Activated CD4-positive, alpha-beta T cell treated with anti-CD3 and anti-CD28 coated beads, Interleukin-2, amount 10 ng/mL, durations not matched to agents 7 days and 5 days (primary cell): ENCODE measurements around the gene UBL3. TPM values are rescaled to one million over a fixed set of nuclear protein-coding genes. Genes with fewer than 3 reads are reported as not detected.

Experiments used
- CTCF ChIA-PET: fragments of 350-600 bp; sonication (Branson Sonifier 250); formaldehyde crosslinking; loops from one replicate; lab custom pipeline; 2021; ENCODE audit warnings: antibody characterized with exemption; lab: Charles Lee
- POLR2A ChIA-PET: fragments of 350-600 bp; sonication (Branson Sonifier 250); formaldehyde crosslinking; loops from one replicate; lab custom pipeline; 2021; ENCODE audit warnings: antibody characterized with exemption; lab: Charles Lee
- DNase-seq: peaks from one replicate; pipeline ENCODE4 v3.0.0-alpha.2; 2020
- H3K27ac Mint-ChIP-seq: one replicate; pipeline ENCODE4 v1.8.0; 2021; ENCODE audit warnings: mild to moderate bottlenecking, moderate library complexity, mixed read lengths
- H3K27me3 Mint-ChIP-seq: one replicate; pipeline ENCODE4 v1.8.0; 2021; ENCODE audit warnings: mixed read lengths
- H3K36me3 Mint-ChIP-seq: one replicate; pipeline ENCODE4 v1.8.0; 2021; ENCODE audit warnings: low read depth, mixed read lengths
- H3K4me1 Mint-ChIP-seq: one replicate; pipeline ENCODE4 v1.8.0; 2021; ENCODE audit warnings: mixed read lengths
- H3K4me3 Mint-ChIP-seq: one replicate; pipeline ENCODE4 v1.8.0; 2021; ENCODE audit warnings: mild to moderate bottlenecking, moderate library complexity, mixed read lengths
- H3K9me3 Mint-ChIP-seq: one replicate; pipeline ENCODE4 v1.8.0; 2021; ENCODE audit warnings: mixed read lengths
- total RNA-seq, 2 experiments: library from RNA; stranded (reverse); gene quantifications; one replicate each; pipeline ENCODE4 v1.2.3, GENCODE V29; 2021

The UBL3 gene
- total RNA-seq, 2 experiments from 2014 or later: 14.5 to 16.1 TPM

DNA sequence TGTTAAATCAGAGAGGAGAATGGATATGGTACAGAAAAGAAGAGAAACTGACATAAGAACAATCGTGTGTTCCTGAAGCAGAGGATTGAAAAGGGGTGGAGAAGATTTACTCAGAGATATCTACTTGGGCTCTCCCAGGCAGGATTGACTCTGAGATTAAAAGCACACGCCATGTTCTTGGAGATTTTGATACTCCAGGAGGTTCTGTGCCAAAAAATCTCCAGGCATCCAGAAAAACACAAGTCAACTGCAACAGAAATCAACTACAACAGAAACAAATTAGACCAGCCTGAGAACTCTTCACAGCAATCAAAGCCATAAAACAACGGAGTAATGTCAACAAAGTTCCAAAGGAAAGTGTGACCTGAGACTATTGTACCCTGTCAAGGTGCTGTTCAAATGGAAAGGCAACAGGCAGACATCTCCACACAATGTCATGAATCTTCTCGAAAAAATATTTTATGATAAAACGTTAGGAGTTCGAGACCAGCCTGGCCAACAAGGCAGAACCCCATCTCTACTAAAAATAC is 104.2 kb downstream of the UBL3 start:
- H3K9me3 Mint-ChIP-seq: no peaks in the 10 kb centered on the region
- peaks cover 14% of the 10 kb centered on the region for H3K27me3 Mint-ChIP-seq
- H3K36me3 Mint-ChIP-seq: no peaks in the 10 kb centered on the region
- DNase-seq: no peak
- H3K4me1 Mint-ChIP-seq: no peaks in the 10 kb centered on the region
- H3K4me3 Mint-ChIP-seq: no peak overlapping the region
- POLR2A ChIA-PET: no interaction called here
- CTCF ChIA-PET: interaction anchor here (2.1 kb wide), 1 partner anchor 11 kb away, joined by 5 read pairs; no protein-coding TSS in a partner anchor
- no peak overlapping the region for H3K27ac Mint-ChIP-seq

DNA sequence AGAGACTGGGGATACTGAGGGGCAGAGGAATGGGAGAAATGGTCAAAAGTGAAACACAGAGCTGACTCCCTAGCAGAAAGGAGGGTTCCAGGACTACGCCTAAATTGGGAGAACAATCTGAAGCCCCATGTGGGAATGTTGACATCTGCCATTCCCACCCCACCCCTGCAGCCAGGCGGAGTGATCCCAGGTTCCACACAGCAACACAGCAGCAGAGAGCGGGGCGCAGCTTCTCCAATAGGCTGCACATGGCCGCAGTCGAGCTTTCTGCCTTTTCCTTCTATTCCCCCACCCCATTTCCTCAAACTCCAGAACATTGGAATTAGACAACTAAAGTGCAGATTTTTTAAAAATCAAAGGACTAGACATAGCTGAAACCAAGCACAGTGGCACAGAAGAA is 104.7 kb downstream of the UBL3 start:
- ChIA-PET POLR2A (no interaction called here), CTCF (interaction anchor here (2.1 kb wide), 1 partner anchor 11 kb away, joined by 5 read pairs; no protein-coding TSS in a partner anchor)
- no peak for DNase-seq
- no peaks in the 10 kb centered on the region for H3K4me1 Mint-ChIP-seq
- peaks cover 14% of the 10 kb centered on the region for H3K27me3 Mint-ChIP-seq
- H3K9me3 Mint-ChIP-seq: no peaks in the 10 kb centered on the region
- H3K36me3 Mint-ChIP-seq: no peaks in the 10 kb centered on the region
- no peak overlapping the region for H3K27ac Mint-ChIP-seq
- no peak overlapping the region for H3K4me3 Mint-ChIP-seq

GRCh38 chr13:29743201-29743786 is 107.1 kb downstream of the UBL3 start:
- H3K27me3 Mint-ChIP-seq: peaks cover 14% of the 10 kb centered on the region
- ChIA-PET CTCF (no interaction called here), POLR2A (no interaction called here)
- H3K4me1 Mint-ChIP-seq: no peaks in the 10 kb centered on the region
- H3K27ac Mint-ChIP-seq: no peak overlapping the region
- H3K4me3 Mint-ChIP-seq: no peak overlapping the region
- no peaks in the 10 kb centered on the region for H3K36me3 Mint-ChIP-seq
- H3K9me3 Mint-ChIP-seq: no peaks in the 10 kb centered on the region
- no peak for DNase-seq

GRCh38 chr13:29740961-29741360 is 109.5 kb downstream of the UBL3 start:
- no peaks in the 10 kb centered on the region for H3K36me3 Mint-ChIP-seq
- CTCF ChIA-PET: interaction anchor here (0.8 kb wide), 1 partner anchor 27 kb away, joined by 3 read pairs; no protein-coding TSS in a partner anchor
- no peaks in the 10 kb centered on the region for H3K9me3 Mint-ChIP-seq
- no peak overlapping the region for H3K27ac Mint-ChIP-seq
- POLR2A ChIA-PET: no interaction called here
- H3K4me3 Mint-ChIP-seq: no peak overlapping the region
- H3K27me3 Mint-ChIP-seq: peaks cover 9% of the 10 kb centered on the region
- no peaks in the 10 kb centered on the region for H3K4me1 Mint-ChIP-seq
- no peak for DNase-seq

DNA sequence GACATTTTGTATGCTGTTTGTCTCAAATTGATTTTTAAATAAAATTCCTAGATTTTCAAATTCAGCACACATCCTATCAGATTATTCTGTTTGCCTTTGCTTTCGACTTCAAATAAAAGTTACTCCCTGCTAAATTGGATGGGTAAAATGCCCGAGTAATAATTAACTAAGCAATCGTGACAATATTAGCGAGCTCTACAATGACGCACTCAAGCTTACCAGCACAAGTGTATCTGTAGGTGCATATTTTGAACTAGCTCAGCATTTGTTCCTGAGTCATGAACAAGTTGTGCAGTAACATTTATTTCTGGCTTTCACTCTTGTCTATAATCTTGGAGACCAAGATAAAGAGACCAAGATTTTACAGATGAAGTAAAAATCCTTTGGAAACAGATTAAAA is 113.4 kb downstream of the UBL3 start:
- H3K36me3 Mint-ChIP-seq: no peaks in the 10 kb centered on the region
- no peak for DNase-seq
- no peaks in the 10 kb centered on the region for H3K9me3 Mint-ChIP-seq
- no peak overlapping the region for H3K27ac Mint-ChIP-seq
- ChIA-PET POLR2A (no interaction called here), CTCF (no interaction called here)
- peaks cover 7% of the 10 kb centered on the region for H3K4me1 Mint-ChIP-seq
- no peak overlapping the region for H3K4me3 Mint-ChIP-seq
- peaks cover 22% of the 10 kb centered on the region for H3K27me3 Mint-ChIP-seq

- Mint-ChIP-seq H3K4me3 (no peak overlapping the region), H3K36me3 (no peaks in the 10 kb centered on the region), H3K27me3 (peaks cover 49% of the 10 kb centered on the region), H3K4me1 (peaks cover 7% of the 10 kb centered on the region), H3K9me3 (no peaks in the 10 kb centered on the region), H3K27ac (no peak overlapping the region)
- ChIA-PET CTCF (no interaction called here), POLR2A (interaction anchor here (0.6 kb wide), 1 partner anchor 321 kb away, joined by 3 read pairs; no protein-coding TSS in a partner anchor)
- no peak for DNase-seq
Measured at GRCh38 chr13:29733147-29733611, 117.2 kb downstream of the UBL3 start.

GRCh38 chr13:29730253-29730652 is 120.2 kb downstream of the UBL3 start:
- POLR2A ChIA-PET: no interaction called here
- peaks cover 60% of the 10 kb centered on the region for H3K27me3 Mint-ChIP-seq

GRCh38 chr13:29722415-29722814 is 128.0 kb downstream of the UBL3 start:
- H3K27me3 Mint-ChIP-seq: peaks cover 8% of the 10 kb centered on the region

More at GRCh38 chr13:29730253-29730652, 120.2 kb downstream of the UBL3 start:
- no peak for DNase-seq
- CTCF ChIA-PET: no interaction called here
- H3K4me1 Mint-ChIP-seq: peaks cover 7% of the 10 kb centered on the region
- no peaks in the 10 kb centered on the region for H3K36me3 Mint-ChIP-seq
- H3K27ac Mint-ChIP-seq: no peak overlapping the region
- peaks cover 3% of the 10 kb centered on the region for H3K9me3 Mint-ChIP-seq
- no peak overlapping the region for H3K4me3 Mint-ChIP-seq

DNA sequence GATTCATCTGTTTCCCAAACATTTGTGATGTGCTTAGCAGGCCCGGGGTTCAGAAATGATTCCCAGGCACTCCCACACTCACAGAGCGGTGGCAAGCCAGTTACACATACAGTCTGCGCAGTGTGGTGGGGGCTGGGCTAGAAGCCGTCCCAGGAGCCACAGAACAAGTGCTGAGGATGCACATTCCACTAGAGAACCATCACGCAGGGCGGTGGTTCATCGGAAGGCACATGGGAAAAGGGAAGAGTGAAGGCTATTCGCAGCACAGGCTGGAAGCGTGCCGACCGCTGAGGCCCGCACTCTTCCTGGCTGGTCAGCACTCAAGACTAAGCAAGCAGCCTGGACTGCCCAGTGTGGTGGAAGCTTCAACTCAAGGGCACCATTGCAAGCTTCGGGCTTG is 128.7 kb downstream of the UBL3 start:
- H3K27ac Mint-ChIP-seq: no peak overlapping the region
- ChIA-PET POLR2A (no interaction called here), CTCF (interaction anchor here (1.0 kb wide), 1 partner anchor 15 kb away, joined by 3 read pairs; no protein-coding TSS in a partner anchor)
- H3K4me1 Mint-ChIP-seq: peaks cover 2% of the 10 kb centered on the region
- no peak for DNase-seq
- H3K36me3 Mint-ChIP-seq: no peaks in the 10 kb centered on the region
- H3K4me3 Mint-ChIP-seq: no peak overlapping the region
- H3K27me3 Mint-ChIP-seq: peaks cover 6% of the 10 kb centered on the region
- peaks cover 6% of the 10 kb centered on the region for H3K9me3 Mint-ChIP-seq

More at GRCh38 chr13:29722415-29722814, 128.0 kb downstream of the UBL3 start:
- no peak for DNase-seq
- no peaks in the 10 kb centered on the region for H3K36me3 Mint-ChIP-seq
- H3K9me3 Mint-ChIP-seq: peaks cover 6% of the 10 kb centered on the region
- ChIA-PET CTCF (interaction anchor here (1.2 kb wide), 1 partner anchor 389 kb away, joined by 3 read pairs; no protein-coding TSS in a partner anchor), POLR2A (no interaction called here)
- H3K4me3 Mint-ChIP-seq: no peak overlapping the region
- no peaks in the 10 kb centered on the region for H3K4me1 Mint-ChIP-seq
- no peak overlapping the region for H3K27ac Mint-ChIP-seq

GRCh38 chr13:29718694-29719093 is 131.7 kb downstream of the UBL3 start:
- ChIA-PET POLR2A (no interaction called here), CTCF (no interaction called here)

GRCh38 chr13:29716493-29716892 is 133.9 kb downstream of the UBL3 start:
- DNase-seq: no peak
- no peaks in the 10 kb centered on the region for H3K9me3 Mint-ChIP-seq
- H3K27me3 Mint-ChIP-seq: peaks cover 1% of the 10 kb centered on the region
- POLR2A ChIA-PET: no interaction called here
- H3K4me1 Mint-ChIP-seq: peaks cover 3% of the 10 kb centered on the region
- no peak overlapping the region for H3K27ac Mint-ChIP-seq
- no peak overlapping the region for H3K4me3 Mint-ChIP-seq
- CTCF ChIA-PET: interaction anchor here (1.9 kb wide), 1 partner anchor 208 kb away, joined by 5 read pairs; no protein-coding TSS in a partner anchor
- no peaks in the 10 kb centered on the region for H3K36me3 Mint-ChIP-seq

More at GRCh38 chr13:29718694-29719093, 131.7 kb downstream of the UBL3 start:
- Mint-ChIP-seq H3K4me1 (peaks cover 3% of the 10 kb centered on the region), H3K36me3 (no peaks in the 10 kb centered on the region), H3K27ac (no peak overlapping the region), H3K4me3 (no peak overlapping the region), H3K9me3 (no peaks in the 10 kb centered on the region), H3K27me3 (peaks cover 4% of the 10 kb centered on the region)
- no peak for DNase-seq
